GM12878 (cell line): ENCODE results near the gene CXCL1. TPM values are rescaled to one million over a fixed set of nuclear protein-coding genes. Genes with fewer than 3 reads are reported as not detected.

Experiments
- ATAC-seq: fragments of 200-7000 bp; cut with Tn5 transposase; 3 replicates; pipeline ENCODE4 v1.9.1; 2020; ENCODE audit warnings: mild to moderate bottlenecking, moderate library complexity
- BruUV-seq: library from RNA; stranded (reverse); fragments of 400-500 nt; replicated peaks from 2 replicates; lab custom pipeline; 2021; lab: Mats Ljungman, UMichigan
- CTCF ChIA-PET: fragments of 300-600 bp; sonication (Branson Sonifier 250); formaldehyde crosslinking; extraction: SDS; loops from one replicate; lab custom pipeline; 2021; ENCODE audit warnings: inconsistent platforms; lab: Yijun Ruan, JAX
- POLR2A ChIA-PET: fragments of 350-600 bp; formaldehyde crosslinking; extraction: SDS; loops from one replicate; lab custom pipeline; 2021; ENCODE audit warnings: inconsistent platforms; lab: Charles Lee
- RAD21 ChIA-PET: fragments of 300-600 bp; sonication (Branson Sonifier 250); formaldehyde crosslinking; loops from one replicate; lab custom pipeline; 2023; ENCODE audit warnings: antibody characterized with exemption; ENCODE audit not compliant: unreplicated experiment; lab: Charles Lee
- SMC1A ChIA-PET: fragments of 300-600 bp; sonication (Branson Sonifier 250); formaldehyde crosslinking; loops from one replicate; lab custom pipeline; 2023; ENCODE audit not compliant: unreplicated experiment, uncharacterized antibody; lab: Charles Lee
- DNase-seq: peaks from one replicate; pipeline ENCODE4 v3.0.0-alpha.2; 2011; ENCODE audit warnings: low read depth, low spot score
- FAIRE-seq: peaks from 3 replicates; lab custom pipeline; 2011; peaks lifted over from hg19 to GRCh38; lab: Jason Lieb, UNC
- H2AFZ ChIP-seq: 2 replicates; pipeline ENCODE4 v1.6.0; 2011; ENCODE audit warnings: low read depth, low read length, control low read depth; ENCODE audit not compliant: control insufficient read depth
- H3K27ac ChIP-seq: 2 replicates; pipeline ENCODE4 v1.5.1; 2011; ENCODE audit warnings: control low read depth; ENCODE audit not compliant: control insufficient read depth, insufficient read depth
- H3K27me3 ChIP-seq, 2 experiments: replicated peaks in 1 of 2; 2 replicates each; pipeline versions ENCODE4 v1.6.0 to v1.6.1; 2011; ENCODE audit warnings: low read length in 1 of 2; ENCODE audit not compliant: control insufficient read depth in 2 of 2, insufficient read depth in 2 of 2
- H3K36me3 ChIP-seq, 2 experiments: 2 replicates each; pipeline ENCODE4 v1.5.1; 2011; ENCODE audit warnings: low read length in 1 of 2; ENCODE audit not compliant: control insufficient read depth in 2 of 2, insufficient read depth in 2 of 2
- H3K4me1 ChIP-seq: 2 replicates; pipeline ENCODE4 v1.6.1; 2011; ENCODE audit warnings: mild to moderate bottlenecking, low read length, moderate library complexity, mixed read lengths; ENCODE audit not compliant: control insufficient read depth, insufficient read depth
- H3K4me2 ChIP-seq: 2 replicates; pipeline ENCODE4 v1.6.0; 2011; ENCODE audit warnings: control low read depth; ENCODE audit not compliant: control insufficient read depth, insufficient read depth
- H3K4me3 ChIP-seq: fragments of 200-600 bp; sonication (generic); 2 replicates; pipeline ENCODE4 v1.5.1; 2016
- H3K79me2 ChIP-seq: 2 replicates; pipeline ENCODE4 v1.6.0; 2011; ENCODE audit warnings: low read length; ENCODE audit not compliant: control insufficient read depth, insufficient read depth
- H3K9ac ChIP-seq: 2 replicates; pipeline ENCODE4 v1.8.0; 2011; ENCODE audit warnings: low read length, control low read depth, mixed read lengths; ENCODE audit not compliant: control insufficient read depth, insufficient read depth
- H3K9me3 ChIP-seq: replicated peaks from 3 replicates; pipeline ENCODE4 v1.5.1; 2011; ENCODE audit warnings: mild to moderate bottlenecking, low read length; ENCODE audit not compliant: control insufficient read depth, insufficient read depth
- H4K20me1 ChIP-seq: 2 replicates; pipeline ENCODE4 v1.6.0; 2011; ENCODE audit not compliant: control insufficient read depth, insufficient read depth
- BCL11A ChIP-seq: IDR thresholded peaks from 2 replicates; pipeline ENCODE4 v1.6.1; 2011; ENCODE audit warnings: low read depth, low read length
- CBFB ChIP-seq: IDR thresholded peaks from 2 replicates; pipeline ENCODE4 v1.6.1; 2016; ENCODE audit warnings: antibody characterized with exemption, low read depth
- EZH2 ChIP-seq: IDR thresholded peaks from 2 replicates; pipeline ENCODE4 v1.6.1; 2012; ENCODE audit warnings: low read depth, mild to moderate bottlenecking, control low read depth, inconsistent platforms, low read length, borderline replicate concordance; ENCODE audit not compliant: control insufficient read depth
- GABPA ChIP-seq: IDR thresholded peaks from 2 replicates; pipeline ENCODE4 v1.6.1; 2014; ENCODE audit warnings: antibody characterized with exemption, low read depth, mild to moderate bottlenecking, inconsistent platforms
- HDAC2 ChIP-seq: fragments of 200-600 bp; sonication (generic); IDR thresholded peaks from 2 replicates; pipeline ENCODE4 v1.6.1; 2017
- MYC ChIP-seq: IDR thresholded peaks from 2 replicates; pipeline ENCODE4 v1.6.1; 2011; ENCODE audit warnings: mild to moderate bottlenecking, low read length, moderate library complexity, inconsistent platforms; ENCODE audit not compliant: insufficient read depth, insufficient replicate concordance, insufficient read length, severe bottlenecking
- NBN ChIP-seq: fragments of 450-650 bp; IDR thresholded peaks from 2 replicates; pipeline ENCODE4 v1.6.1; 2016
- NR2C2 ChIP-seq: IDR thresholded peaks from 2 replicates; pipeline ENCODE4 v1.6.1; 2011; ENCODE audit warnings: borderline replicate concordance, low read depth; ENCODE audit not compliant: control insufficient read depth, insufficient read length
- POLR2AphosphoS2 ChIP-seq: IDR thresholded peaks from 2 replicates; pipeline ENCODE4 v1.6.1; 2011; ENCODE audit warnings: low read depth, mild to moderate bottlenecking, low read length, improper control_type of control experiment, moderate library complexity
- RB1 ChIP-seq: fragments of 450-650 bp; formaldehyde crosslinking; IDR thresholded peaks from 2 replicates; pipeline ENCODE4 v1.6.1; 2017; ENCODE audit warnings: mild to moderate bottlenecking, borderline replicate concordance
- SIN3A ChIP-seq: IDR thresholded peaks from 2 replicates; pipeline ENCODE4 v1.6.1; 2012; ENCODE audit warnings: low read depth, low read length, improper control_type of control experiment
- SMC3 ChIP-seq: IDR thresholded peaks from 2 replicates; pipeline ENCODE4 v1.6.1; 2011; ENCODE audit warnings: low read length, improper control_type of control experiment, borderline replicate concordance
- SP1 ChIP-seq: IDR thresholded peaks from one replicate; pipeline ENCODE4 v1.6.1; 2011; ENCODE audit warnings: low read depth, low read length
- TBL1XR1 ChIP-seq: IDR thresholded peaks from 2 replicates; pipeline ENCODE4 v1.6.1; 2012; ENCODE audit warnings: low read depth, low read length, improper control_type of control experiment
- TCF12 ChIP-seq: IDR thresholded peaks from 2 replicates; pipeline ENCODE4 v1.6.1; 2011; ENCODE audit warnings: low read depth, mild to moderate bottlenecking, low read length
- WRNIP1 ChIP-seq: IDR thresholded peaks from 2 replicates; pipeline ENCODE4 v1.6.1; 2011; ENCODE audit warnings: low read depth, low read length, improper control_type of control experiment, borderline replicate concordance
- ZNF384 ChIP-seq: IDR thresholded peaks from 2 replicates; pipeline ENCODE4 v1.6.1; 2012; ENCODE audit warnings: low read depth, mild to moderate bottlenecking, low read length, improper control_type of control experiment, borderline replicate concordance
- ZSCAN29 ChIP-seq: fragments of 450-650 bp; IDR thresholded peaks from 2 replicates; pipeline ENCODE4 v1.6.1; 2017; ENCODE audit warnings: mild to moderate bottlenecking, moderate library complexity
- WGBS: methylation state at CpG from one replicate; pipeline ENCODE4 v1.1.6; 2016; ENCODE audit warnings: low lambda C conversion rate; ENCODE audit not compliant: insufficient replicate concordance, insufficient coverage; ENCODE audit errors: missing lambda C conversion rate; 5-methylcytosine and 5-hydroxymethylcytosine counted together
- in situ Hi-C: fragments of 300-500 bp; cut with MboI; formaldehyde crosslinking; loops from 9 replicates; pipeline ENCODE4 v1.14.3; 2018; ENCODE audit warnings: mixed read lengths
- intact Hi-C: fragments of 100-400 bp; cut with micrococcal nuclease; formaldehyde crosslinking; loops from one replicate; pipeline ENCODE4 v1.14.2; 2022; ENCODE audit not compliant: unreplicated experiment
- polyA plus RNA-seq, 11 experiments: library from polyadenylated mRNA; depleted of rRNA in 4 of 11; unstranded in 6 of 11; stranded (reverse) in 5 of 11; fragments of >200 nt; fragmentation: Nextera tagmentation in 4 of 11; fragmentation: Illumina TruSeq in 1 of 11; extraction: Ambion mirVana in 4 of 11; extraction: Trizol in 1 of 11; gene quantifications; 1 replicate in 1 of 11; 2 replicates in 10 of 11; pipeline versions ENCODE4 v1.2.1 to v1.2.3, GENCODE V29; 2011 to 2016; ENCODE audit warnings: inconsistent platforms in 2 of 11, missing spikeins in 2 of 11, low read depth in 1 of 11
- total RNA-seq, 4 experiments: library from RNA; depleted of rRNA in 3 of 4; stranded (reverse); fragments of >200 nt in 3 of 4; fragmentation: Illumina TruSeq in 1 of 4; extraction: Trizol in 1 of 4; gene quantifications; 2 replicates each; pipeline versions ENCODE4 v1.2.1 to v1.2.3, GENCODE V29; 2013 to 2021
- TF ChIP-seq, protein P1 (sequence below): fragments of 450-650 bp; IDR thresholded peaks from 2 replicates; pipeline ENCODE4 v1.6.1; 2018; ENCODE audit warnings: borderline replicate concordance, mild to moderate bottlenecking; ENCODE audit not compliant: partially characterized antibody
- TF ChIP-seq, protein P2 (sequence below): fragments of 450-650 bp; conservative IDR thresholded peaks from 2 replicates; pipeline ENCODE4 v1.6.1; 2017; ENCODE audit warnings: mild to moderate bottlenecking, moderate library complexity

Gene CXCL1
- total and polyA plus RNA-seq, 10 of the 15 experiments (the other 5 are each of a cell fraction or from before 2014, with no cell fraction given): not detected

DNA sequence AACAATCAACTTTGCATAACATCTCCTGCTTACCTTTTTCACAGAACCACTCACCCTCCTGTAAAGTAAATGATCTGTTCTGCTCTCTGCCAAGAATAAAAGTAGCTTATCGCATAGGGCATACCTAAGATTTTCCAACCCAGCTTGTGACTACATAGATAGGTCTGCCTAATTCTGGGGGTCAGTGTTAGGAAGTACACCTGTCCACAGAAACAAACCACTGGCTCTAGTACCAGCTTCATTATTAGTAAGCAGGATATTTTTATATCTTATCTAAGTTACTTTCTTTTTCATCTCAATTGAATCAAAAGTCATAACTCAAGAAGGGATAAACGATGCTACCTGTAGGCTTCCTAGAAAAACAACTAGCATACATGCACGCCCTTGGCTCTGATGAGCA is 23.8 kb downstream of the CXCL1 start (continued):
- TF ChIP-seq, protein P1, sequence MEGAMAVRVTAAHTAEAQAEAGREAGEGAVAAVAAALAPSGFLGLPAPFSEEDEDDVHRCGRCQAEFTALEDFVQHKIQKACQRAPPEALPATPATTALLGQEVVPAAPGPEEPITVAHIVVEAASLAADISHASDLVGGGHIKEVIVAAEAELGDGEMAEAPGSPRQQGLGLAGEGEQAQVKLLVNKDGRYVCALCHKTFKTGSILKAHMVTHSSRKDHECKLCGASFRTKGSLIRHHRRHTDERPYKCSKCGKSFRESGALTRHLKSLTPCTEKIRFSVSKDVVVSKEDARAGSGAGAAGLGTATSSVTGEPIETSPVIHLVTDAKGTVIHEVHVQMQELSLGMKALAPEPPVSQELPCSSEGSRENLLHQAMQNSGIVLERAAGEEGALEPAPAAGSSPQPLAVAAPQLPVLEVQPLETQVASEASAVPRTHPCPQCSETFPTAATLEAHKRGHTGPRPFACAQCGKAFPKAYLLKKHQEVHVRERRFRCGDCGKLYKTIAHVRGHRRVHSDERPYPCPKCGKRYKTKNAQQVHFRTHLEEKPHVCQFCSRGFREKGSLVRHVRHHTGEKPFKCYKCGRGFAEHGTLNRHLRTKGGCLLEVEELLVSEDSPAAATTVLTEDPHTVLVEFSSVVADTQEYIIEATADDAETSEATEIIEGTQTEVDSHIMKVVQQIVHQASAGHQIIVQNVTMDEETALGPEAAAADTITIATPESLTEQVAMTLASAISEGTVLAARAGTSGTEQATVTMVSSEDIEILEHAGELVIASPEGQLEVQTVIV: no peak
- no peak for TF ChIP-seq WRNIP1
- TF ChIP-seq HDAC2: no peak
- no peak for TF ChIP-seq POLR2AphosphoS2
- no peak for TF ChIP-seq SP1
- no peak for TF ChIP-seq TBL1XR1
- TF ChIP-seq NR2C2: no peak
- no peak for TF ChIP-seq TCF12

DNA sequence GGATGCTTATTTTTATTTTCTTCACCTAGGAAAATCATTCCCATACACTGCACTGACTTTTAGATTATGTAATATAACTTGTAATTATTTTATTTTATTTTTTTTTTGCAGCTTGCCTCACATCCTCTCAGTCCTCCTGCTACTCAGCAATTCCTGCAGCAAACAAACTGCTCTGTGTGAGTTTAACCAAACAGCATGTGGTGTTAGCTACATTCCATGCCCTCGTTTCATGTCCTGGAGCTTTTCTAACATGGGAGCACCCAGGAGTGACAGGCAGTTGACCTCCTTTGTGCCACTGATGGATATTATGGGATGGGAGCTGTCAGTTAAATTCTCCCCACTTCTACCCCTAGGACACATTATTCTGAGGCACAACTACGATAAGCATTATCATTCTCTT is 24.8 kb downstream of the CXCL1 start:
- SMC1A ChIA-PET: no interaction called here
- no peaks in the 10 kb centered on the region for H4K20me1 ChIP-seq
- CTCF ChIA-PET: interaction anchor here (0.8 kb wide), 1 partner anchor 70 kb away, joined by 3 read pairs; no protein-coding TSS in a partner anchor
- H3K4me3 ChIP-seq: no peak overlapping the region
- in situ Hi-C loops (no loop called here), intact Hi-C loops (no loop called here)
- TF ChIP-seq ZNF384: no peak
- TF ChIP-seq NBN: no peak
- TF ChIP-seq, protein P2, sequence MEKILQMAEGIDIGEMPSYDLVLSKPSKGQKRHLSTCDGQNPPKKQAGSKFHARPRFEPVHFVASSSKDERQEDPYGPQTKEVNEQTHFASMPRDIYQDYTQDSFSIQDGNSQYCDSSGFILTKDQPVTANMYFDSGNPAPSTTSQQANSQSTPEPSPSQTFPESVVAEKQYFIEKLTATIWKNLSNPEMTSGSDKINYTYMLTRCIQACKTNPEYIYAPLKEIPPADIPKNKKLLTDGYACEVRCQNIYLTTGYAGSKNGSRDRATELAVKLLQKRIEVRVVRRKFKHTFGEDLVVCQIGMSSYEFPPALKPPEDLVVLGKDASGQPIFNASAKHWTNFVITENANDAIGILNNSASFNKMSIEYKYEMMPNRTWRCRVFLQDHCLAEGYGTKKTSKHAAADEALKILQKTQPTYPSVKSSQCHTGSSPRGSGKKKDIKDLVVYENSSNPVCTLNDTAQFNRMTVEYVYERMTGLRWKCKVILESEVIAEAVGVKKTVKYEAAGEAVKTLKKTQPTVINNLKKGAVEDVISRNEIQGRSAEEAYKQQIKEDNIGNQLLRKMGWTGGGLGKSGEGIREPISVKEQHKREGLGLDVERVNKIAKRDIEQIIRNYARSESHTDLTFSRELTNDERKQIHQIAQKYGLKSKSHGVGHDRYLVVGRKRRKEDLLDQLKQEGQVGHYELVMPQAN: no peak
- TF ChIP-seq SMC3: no peak
- TF ChIP-seq MYC: no peak
- TF ChIP-seq GABPA: no peak
- no peak for TF ChIP-seq RB1
- TF ChIP-seq BCL11A: no peak
- no peak for TF ChIP-seq EZH2
- TF ChIP-seq SIN3A: no peak
- TF ChIP-seq CBFB: no peak
- no peak for TF ChIP-seq ZSCAN29
- no peaks in the 10 kb centered on the region for H3K79me2 ChIP-seq
- no peaks in the 10 kb centered on the region for H3K9me3 ChIP-seq
- H3K27ac ChIP-seq: no peak overlapping the region
- no peaks in the 10 kb centered on the region; a peak in 1 of 4 replicates for H3K27me3 ChIP-seq
- 0% methylated on average over 2 of the region's 2 CpGs for whole genome bisulfite sequencing
- no peaks in the 10 kb centered on the region for H3K36me3 ChIP-seq
- no peak overlapping the region for H2AFZ ChIP-seq
- POLR2A ChIA-PET: no interaction called here
- FAIRE-seq (no peak), DNase-seq (no peak), ATAC-seq (no peak)
- no peak overlapping the region for H3K9ac ChIP-seq
- no TSS peak for BruUV-seq
- RAD21 ChIA-PET: no interaction called here
- H3K4me2 ChIP-seq: no peak overlapping the region
- H3K4me1 ChIP-seq: no peaks in the 10 kb centered on the region
